Glomerular visceral epithelial cell (primary cell): ENCODE measurements around the gene NR3C2.
A peak's percentile ranks its signal among the peaks of the same experiment; 100 is the strongest.

Experiments
- DNase-seq: peaks from one replicate; pipeline ENCODE4 v3.0.0-alpha.2; 2016; ENCODE audit errors: extremely low spot score

NR3C2 gene

DNA sequence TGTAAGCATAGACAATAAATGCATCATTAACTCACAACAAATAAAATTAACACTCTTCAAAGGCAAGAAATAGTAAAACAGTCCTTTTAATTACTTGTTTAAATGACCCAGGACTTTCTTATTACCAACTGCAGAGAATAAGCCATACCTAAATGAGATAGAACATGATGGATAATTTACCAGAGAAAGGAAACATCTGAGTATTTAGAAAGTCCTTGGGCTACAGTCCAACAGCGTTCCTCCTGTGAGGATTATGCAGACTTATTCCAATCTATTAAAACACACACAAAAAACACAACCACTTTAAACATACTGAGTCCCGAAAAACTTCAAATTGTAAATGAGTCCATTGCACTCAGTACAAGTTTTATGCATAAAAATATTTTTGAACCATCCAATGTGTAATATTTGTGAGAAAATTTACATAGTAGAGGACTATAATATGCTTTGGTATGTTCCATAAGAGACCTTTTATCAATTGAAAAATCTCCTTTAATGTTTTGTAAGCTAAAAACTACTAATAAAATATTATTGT is 129.2 kb downstream of the NR3C2 start:
- DNase-seq, result no peak

GRCh38 chr4:148311526-148311925 is 130.7 kb downstream of the NR3C2 start:
- no peak for DNase-seq

DNA sequence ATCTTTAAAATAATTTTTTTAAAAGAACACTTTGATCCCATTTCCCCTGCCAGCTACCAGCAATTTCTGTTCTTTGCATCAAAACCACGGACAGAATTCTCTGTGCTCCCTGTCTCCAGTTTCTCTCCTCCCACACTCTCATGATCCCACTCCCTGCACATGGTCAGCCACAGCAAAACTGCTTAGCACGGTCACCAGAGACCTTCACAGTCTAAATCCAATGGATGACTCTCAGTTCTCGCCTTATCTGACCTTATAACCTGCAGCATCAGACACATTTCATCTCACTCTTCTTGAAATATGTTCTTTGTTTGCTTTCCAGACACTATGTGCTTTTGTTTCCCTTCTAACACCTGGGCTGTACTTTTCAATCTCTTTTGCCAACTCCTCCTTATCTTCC is 131.5 kb downstream of the NR3C2 start:
- DNase-seq, result no peak

DNA sequence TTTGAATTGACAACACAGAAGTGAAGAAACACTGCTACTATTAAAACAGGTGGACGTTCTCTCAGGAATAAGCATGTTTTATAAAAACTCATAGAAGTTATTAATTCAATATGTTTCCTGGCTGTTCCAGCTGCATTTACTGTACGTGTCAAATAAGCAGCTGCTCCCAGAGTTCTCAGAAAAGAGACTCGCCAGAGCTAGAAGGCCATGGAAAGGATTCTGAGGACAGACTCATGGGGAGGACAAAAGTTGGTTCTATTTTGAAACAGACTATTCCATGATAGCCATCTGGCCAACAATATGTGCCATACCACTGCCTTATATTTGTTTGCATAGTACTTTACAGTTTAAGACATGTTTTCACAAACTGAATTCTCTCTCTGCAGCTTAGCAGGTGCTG is 136.5 kb downstream of the NR3C2 start:
- no peak for DNase-seq

GRCh38 chr4:148302416-148302815 is 139.8 kb downstream of the NR3C2 start:
- no peak for DNase-seq

DNA sequence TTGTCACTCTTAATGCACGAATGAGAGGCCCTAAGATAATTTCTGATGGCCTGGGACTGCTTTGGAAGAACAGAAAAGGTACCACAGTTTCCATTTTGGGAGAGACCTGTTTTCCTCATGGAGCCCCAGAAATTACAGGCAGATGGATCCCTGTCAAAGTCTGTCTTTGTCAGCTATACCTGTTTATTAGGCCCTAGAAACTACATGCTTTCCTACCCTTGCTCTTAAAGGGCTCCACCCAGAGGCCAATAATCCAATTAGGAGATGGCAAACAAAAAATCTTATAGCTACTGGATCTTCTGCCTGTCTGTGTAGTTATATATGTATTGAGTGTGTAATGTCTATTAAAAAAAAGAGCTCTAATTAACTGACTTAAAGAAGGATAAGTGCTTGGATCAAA is 141.3 kb downstream of the NR3C2 start:
- DNase-seq, result no peak

DNA sequence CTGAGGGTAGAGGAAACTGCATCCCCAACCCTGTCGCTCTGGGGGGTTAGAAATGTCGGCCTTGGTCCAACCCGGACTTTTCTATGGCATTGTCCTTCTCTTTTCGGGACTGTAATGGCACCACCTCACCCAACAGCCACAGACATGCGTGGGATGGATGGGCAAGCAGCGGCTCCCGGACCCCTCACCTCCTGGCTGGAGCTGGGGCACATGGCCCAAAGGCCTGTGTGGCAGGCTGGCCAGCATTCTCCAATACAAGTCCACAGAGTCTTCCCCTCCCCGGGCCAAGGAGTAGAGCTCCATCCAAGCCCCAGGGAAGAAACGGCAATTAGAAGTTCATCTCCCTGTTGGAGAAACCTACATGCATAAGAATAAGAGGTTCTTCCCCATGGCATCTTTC is 142.9 kb downstream of the NR3C2 start:
- DNase-seq, result no peak

- no peak for DNase-seq
Observed at GRCh38 chr4:148296498-148296897, 145.7 kb downstream of the NR3C2 start.

- DNase-seq, result no peak
Observed at GRCh38 chr4:148295642-148296041, 146.6 kb downstream of the NR3C2 start.

GRCh38 chr4:148293571-148293970 is 148.6 kb downstream of the NR3C2 start:
- no peak for DNase-seq

GRCh38 chr4:148292686-148293085 is 149.5 kb downstream of the NR3C2 start:
- DNase-seq, result no peak

DNA sequence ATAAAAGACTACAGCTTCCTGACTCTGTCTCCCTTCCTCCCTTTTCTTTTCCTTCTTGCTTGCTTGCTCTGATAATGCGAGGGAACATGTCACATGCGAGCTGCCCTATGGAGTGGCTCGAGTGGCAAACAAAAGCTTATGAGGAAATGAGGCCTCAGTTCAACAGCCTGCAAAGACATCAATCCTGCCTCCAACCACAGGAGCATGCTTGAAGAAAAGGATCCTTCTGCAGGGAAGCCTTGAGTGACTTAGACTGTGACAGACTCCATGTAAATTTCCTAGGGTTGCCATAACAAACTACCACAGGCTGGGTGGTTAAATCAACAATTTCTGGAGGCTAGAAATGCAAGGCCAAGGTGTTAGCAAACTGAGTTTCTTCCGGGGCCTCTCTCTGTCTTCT is 152.5 kb downstream of the NR3C2 start:
- DNase-seq, result no peak

GRCh38 chr4:148288448-148288847 is 153.8 kb downstream of the NR3C2 start:
- DNase-seq, result no peak

DNA sequence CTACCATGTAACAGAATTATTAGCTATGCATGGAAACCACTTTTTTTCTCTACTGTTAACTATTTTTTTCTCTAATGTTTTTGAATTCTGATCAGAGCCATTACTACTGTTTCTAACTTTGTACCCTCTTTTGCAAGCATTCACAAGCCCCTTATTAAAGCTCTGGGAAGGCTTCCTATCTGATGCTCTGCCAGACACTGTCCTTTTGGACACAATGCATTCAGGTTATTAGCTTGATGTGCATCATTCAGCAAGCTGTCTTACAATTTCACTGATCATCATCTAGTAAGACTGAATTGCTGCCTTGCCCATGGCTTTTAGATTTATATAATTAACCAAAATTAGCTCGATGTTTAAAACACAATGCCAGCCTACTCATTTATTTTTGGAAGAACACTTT is 155.1 kb downstream of the NR3C2 start:
- no peak for DNase-seq

- no peak for DNase-seq
Observed at GRCh38 chr4:148286012-148286411, 156.2 kb downstream of the NR3C2 start.

GRCh38 chr4:148283665-148284064 is 158.5 kb downstream of the NR3C2 start:
- DNase-seq, result no peak

GRCh38 chr4:148278310-148278709 is 163.9 kb downstream of the NR3C2 start:
- no peak for DNase-seq

- DNase-seq, result no peak
Observed at GRCh38 chr4:148275266-148275665, 166.9 kb downstream of the NR3C2 start.

- DNase-seq, result no peak
Observed at GRCh38 chr4:148273501-148273986, 168.7 kb downstream of the NR3C2 start.

DNA sequence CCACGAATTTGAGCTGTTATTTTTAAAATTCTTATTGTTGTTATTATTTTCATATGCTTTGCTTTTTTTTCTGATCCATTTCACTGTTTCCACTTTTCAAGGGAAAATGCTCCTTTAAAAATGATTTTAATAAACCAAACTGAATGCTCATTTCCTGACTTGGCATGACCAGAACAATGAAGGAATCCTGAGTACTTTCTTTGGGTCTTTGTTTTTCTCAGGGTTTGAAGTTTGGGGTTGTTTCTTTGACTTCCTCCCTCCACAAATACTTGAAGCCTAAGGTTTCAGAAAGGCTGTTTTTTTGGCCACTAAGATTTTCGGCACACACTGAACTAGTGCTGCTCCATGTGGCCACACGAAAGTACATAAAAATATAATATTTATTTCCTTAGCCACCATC is 171.0 kb downstream of the NR3C2 start:
- no peak for DNase-seq

DNA sequence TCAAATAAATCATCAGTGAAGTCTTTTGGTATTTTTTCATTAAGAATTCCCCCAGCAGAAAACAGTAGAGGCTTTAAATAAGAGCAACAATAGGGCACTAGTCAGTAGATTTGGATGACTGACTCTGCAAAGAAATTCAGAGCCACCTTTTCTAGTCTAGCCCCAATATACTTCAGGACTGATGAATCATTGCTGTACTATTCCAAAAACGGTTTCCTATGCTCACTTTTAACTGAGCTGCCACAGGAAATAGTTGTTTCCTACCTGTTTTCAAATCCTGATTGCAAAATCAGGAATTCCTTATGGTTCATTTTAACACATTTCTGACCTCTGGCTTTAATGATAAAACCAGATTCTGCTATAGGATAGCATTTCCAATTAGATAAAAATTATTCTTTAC is 171.6 kb downstream of the NR3C2 start:
- peak; percentile 47 for DNase-seq

GRCh38 chr4:148268835-148269234 is 173.4 kb downstream of the NR3C2 start:
- DNase-seq, result no peak

DNA sequence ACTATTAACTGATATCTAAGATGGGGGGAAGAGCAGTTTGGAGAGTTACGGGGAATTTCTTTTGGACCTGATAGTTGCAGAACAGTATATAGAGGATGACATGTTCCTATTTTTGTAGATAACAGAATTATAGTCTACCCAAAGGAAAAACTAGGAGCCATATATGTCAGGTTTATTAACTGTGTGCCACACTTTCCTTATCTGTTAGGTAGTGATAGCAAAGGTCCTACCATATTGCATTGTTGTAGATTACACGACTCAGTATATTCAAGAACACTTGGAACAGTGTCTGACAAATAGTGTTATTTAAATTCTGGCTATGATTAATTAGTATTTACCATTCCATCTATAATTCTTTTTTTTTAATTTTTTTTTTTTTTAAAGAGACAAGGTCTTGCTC is 175.3 kb downstream of the NR3C2 start:
- no peak for DNase-seq

- DNase-seq, result no peak
Observed at GRCh38 chr4:148266240-148266639, 176.0 kb downstream of the NR3C2 start.
